ENCODE data around the gene CHL1.
"Not testable (repeated sequence)": the region's sequence is repeated elsewhere in the genome, so short reads cannot be mapped to it uniquely, and the experiment has no call there.

The CHL1 gene

DNA sequence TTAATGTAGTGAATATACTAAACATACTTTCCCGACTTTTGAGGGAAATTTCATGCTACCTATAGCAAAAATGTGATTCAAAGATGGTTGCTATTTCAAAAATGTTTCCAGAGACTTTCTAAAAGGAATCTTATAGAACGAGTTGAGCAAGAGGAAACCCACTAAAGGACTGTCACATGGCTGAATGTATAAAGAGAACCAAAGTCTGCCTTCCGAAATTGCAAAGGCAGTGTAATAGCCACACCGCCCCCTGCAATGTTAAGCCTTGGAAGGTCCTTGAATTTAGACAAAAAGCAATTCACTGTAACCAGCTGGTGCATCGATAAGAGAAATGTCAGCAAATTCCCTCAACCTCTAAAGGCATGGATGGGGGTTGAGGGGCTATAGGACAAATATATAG, 142.8 kb downstream of the CHL1 start:
- DNase-seq = no peak

DNA sequence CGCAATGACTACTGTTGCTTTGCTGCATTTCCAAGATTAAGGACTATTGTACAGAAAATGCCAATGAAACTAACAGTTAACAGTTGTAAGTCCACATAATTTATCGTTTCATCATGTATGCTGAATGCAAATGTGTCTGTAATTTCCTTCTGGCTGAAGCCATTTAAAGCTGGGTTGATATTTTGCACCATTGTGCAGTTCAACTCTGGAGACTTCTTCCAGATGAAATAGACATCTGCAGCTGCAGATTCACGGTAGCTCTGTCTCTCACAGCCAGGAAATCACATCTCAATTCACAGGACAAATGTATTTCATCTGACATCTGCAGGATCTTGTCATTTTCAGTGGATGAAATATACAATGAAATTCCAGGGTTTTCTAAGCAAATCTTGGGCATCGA, 145.4 kb downstream of the CHL1 start:
- no peak for DNase-seq

DNA sequence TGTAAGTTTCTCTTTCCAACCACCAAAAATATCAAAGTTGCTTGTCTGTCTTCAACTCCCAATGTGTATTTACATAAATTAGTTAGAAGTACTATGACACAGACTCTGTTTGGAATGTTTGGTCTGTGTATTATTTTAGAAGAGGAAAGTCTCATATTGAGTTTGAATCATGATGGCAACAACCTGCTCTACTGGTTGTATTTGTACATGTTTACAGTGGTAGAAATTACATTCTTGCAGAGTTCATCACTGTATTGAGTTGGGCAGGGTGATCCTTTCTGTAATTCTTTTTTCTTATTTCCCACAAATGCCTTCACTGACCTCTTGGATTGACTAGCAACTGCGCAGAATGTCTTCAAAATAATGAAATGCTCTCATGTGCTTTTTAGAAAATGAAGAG, 149.6 kb downstream of the CHL1 start:
- DNase-seq = no peak

DNA sequence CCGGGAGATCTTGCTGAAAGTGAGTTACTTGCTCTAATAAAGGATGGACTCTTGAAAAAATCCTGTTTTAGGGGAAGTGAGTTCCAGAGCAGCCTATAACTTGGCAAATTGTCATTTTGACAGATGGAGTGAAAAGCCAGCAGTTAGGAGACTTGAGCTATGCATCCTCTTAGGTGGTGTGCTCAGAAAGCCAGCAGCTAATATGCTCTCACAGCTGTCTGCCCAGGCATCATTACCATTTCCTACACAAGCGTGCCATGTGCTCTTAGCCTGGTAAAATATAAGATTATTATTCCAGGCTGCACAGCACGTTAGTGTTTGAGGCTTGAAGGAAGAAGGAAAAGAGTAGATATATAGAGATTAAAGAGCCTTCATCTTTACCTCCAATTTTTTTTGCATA, 151.0 kb downstream of the CHL1 start:
- DNase-seq = no peak

DNA sequence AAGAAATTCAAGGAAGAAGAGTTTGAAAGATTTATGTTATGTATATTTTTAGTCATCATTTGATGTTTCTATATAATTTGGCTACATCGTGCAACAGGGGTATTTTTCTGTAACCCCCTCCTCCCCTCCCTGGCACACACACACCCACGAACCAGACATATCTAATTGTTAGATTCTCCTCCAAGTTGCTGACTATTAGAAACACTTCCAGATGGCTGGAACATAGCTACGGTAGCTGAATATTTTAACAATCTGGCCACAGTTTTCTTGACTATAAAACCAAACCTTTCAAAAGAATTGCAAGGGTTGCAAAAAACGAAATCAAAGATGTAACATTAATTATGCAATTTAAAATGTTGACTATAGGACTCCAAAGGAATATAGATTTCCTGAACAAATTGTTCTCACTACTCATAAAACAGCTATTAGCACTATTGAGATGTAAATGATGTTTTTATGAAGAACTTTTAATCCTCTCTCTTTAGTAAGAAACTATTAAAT, 154.4 kb downstream of the CHL1 start:
- no peak for DNase-seq

DNA sequence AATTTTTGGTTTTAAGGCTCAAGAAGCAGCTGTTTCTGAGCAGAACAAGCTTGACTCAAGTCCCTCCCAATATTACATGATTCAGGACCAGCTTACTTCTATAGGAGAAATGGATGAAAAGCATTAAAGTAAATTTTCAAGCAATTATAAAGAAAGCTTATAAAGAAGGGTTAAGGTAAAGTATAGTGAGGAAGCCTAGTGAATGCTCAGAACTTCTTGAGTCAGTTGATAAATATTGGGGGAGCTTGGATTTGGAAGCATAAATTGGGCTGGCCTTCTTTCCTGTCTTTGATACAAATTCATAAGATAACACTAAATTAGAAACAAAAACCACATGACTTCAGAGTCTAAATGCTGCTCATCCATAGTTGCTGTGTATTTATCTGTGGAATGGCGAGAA, 156.0 kb downstream of the CHL1 start:
- no peak for DNase-seq

DNA sequence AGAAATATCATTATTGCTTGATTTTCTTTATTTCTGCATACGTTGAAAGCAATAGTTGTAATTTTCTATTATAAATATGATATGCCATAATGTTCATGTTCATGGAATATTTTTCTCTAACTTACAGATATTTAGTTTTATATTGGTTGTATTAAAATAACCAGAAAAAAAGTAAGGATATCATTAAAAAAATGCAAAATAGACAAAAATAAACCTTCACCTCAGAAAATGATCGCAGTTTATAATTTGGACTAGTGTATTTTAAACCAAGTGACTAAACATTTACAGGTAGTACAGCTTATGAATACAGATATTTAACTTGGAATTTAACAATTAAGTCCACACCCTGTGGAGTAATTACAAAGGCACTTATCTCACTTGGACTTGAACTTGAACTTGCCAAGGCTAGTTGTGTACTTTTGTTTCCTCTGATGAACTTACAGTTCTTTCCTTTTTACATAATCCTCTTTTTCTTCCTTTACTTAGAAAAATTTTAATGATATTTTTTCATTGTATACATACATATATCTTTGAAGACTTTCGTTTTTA, 156.7 kb downstream of the CHL1 start:
- DNase-seq = no peak

DNA sequence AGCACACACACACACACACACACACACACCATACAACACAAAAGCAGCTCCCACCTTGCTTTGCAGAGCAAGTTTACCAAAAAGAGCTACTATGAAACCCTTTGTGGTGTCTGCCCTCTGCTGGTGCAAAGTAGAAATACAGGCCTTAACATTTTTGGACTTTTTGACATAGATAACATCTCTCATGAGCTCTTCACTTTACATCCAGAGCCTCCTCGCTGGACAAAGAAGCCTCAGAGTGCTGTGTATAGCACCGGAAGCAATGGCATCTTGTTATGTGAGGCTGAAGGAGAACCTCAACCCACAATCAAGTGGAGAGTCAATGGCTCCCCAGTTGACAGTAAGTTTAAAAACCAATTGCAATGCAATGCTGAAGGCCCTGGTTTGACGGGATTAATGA, 157.9 kb downstream of the CHL1 start:
- no peak for DNase-seq

DNA sequence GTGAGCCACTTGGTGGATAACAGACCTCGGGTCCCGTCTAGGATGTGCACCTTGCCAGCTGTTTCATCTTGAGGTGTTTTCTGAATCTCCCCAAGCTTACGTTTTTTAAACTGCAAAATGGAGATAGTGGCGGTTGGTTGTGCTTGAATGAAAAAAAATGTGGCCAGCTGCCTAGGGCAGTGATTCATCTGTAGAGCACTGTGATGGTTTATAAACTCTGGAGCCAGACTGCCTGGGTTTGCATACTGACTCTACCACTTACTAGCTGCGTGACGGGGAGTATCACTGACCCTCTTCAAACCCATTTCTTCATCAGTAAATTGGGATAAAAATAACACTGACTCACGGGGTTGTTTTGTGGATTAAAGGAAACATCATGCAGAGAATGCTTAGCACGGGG, 159.1 kb downstream of the CHL1 start:
- no peak for DNase-seq

DNA sequence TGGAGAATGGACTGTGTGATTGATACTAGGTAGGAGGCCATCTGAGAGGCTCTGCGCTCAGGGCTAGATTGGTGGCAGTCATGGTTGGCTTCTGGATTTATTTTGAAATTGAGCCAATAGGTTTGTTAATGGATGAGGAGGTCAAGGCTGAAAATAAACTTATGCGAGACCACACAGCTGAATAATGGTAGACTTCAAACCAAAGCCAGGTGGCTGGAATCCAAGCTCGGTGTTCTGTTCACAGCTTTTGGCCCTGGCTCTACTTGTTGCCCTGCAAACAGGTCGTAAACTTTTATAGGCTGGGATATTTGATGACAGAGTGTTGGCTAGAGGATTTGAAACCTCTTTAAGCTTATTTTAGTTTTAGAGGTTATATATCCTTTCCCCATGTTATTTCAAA, 160.4 kb downstream of the CHL1 start:
- no peak for DNase-seq

DNA sequence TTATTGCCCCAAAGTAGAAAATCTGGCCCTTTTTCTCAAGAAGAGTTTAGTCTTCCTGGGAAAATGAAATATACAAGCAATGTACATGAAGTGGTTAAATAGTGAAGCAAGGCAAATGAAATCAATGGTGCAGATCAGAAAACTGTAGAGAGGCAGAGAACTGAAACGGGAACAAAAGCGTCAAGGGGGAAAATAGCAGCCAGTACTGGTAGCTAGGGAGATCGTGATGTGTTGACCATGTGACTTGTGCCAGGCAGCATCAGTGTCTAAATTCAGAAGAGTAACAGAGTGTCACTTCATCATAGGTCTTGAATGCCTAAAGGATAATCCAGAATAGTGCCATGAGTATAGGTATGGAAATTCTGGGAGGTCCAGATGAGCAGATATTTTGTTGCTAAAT, 163.1 kb downstream of the CHL1 start:
- no peak for DNase-seq

DNA sequence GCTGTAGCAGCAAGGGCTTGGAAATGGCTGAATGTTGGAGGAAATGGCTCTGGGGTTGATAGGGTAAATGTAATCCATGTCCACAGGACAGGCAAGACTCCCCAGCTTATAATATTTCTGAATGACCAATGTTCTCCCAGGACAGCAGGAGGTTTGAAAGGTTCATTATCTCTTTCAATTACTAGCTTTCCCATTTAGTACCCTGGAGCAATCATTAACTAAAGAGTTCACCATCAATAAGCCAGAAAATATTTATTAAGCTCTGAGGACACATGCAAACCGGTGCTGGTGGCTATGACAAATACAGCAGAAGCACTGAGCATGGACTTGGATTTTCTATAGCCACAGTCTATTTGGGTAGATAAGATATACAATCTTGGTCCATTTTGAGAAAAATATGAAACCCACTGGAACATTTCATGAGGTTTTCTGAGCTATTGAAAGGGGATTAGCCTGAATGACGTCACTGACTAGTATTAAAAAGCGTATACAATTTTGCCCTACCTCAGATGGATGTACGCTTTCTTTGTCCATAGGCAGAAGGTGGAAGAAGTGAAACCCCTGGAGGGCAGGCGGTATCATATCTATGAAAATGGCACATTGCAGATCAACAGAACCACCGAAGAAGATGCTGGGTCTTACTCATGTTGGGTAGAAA, 166.2 kb downstream of the CHL1 start:
- no peak for DNase-seq

DNA sequence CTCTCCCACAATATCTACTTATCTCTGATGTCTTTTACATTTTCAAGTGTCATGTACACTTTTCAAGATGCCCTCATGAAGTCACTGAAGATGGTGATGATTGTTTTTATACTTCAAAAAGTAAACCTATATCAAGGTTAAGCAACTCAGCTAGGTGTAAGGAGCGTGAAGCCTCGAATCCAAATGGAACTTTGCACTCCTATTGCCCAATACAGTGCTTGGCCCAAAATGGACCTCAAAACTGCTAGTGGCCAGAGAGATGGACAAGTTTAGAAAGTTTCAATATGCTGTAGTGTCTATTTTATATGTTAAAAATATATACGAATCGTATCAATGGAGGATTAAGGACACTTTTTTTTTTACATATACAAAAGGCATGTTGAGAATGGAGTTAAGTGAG, 167.7 kb downstream of the CHL1 start:
- DNase-seq = no peak

DNA sequence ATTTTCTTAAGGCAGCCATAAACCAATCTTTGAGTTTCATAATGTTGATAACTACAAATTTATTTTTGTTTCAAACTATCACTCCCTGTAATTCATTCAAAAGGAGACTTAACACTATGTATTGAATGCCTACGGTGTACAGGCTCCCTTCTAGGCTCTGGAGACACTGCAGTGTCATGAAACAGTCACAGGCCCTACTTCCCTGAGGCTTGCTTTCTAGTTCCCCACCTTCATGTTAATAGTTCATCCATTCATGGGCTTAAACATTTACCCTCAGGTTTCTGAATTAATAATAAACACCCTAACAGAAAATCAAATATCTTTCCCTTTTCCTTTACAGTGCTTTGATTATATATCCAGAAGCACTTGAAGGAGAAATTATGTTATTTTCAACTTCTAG, 168.7 kb downstream of the CHL1 start:
- no peak for DNase-seq

DNA sequence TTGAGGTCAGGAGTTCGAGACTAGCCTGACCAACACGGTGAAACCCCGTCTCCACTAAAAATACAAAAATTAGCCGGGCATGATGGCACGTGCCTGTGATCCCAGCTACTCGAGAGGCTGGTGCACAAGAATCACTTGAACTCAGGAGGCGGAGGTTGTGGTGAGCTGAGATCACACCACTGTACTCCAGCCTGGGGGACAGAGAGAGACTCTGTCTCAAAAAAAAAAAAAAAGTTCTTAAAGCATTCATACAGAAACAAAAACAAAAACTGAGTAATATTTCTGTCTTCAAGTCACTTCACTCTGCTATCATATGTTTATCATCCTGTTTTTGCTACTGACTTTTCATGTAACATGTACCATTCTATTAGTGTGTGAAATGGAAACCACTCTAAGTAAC, 169.7 kb downstream of the CHL1 start:
- not testable (repeated sequence) for DNase-seq

DNA sequence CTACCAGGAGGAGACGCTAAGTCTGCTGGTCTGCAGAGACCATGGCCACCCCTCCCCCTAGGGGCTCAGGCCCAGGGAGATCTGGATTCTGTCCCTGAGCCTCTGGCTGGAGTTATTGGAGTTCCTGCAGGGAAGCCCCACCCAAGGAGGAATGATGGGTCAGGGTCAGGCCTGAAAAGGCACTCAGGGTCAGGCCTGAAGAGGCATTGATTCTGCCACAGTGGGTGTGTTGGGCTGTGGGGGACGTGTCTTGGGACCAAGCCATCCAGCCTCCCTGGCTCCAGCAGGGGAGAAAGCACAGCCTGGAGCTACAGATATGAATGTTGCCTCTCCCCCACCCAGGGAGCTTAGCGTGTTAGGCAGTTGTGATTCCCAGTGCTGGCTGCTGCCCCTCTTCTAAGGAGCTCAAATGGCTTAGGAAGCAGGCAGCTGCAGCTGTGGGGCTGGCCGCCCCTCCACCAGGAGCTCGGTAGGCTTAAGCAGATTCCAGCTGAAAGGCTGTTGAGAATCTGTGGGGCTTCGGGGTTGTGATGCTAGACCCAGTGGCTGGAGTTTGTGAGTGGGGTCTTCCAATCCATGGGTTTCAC, 176.7 kb downstream of the CHL1 start:
- no peak for DNase-seq

DNA sequence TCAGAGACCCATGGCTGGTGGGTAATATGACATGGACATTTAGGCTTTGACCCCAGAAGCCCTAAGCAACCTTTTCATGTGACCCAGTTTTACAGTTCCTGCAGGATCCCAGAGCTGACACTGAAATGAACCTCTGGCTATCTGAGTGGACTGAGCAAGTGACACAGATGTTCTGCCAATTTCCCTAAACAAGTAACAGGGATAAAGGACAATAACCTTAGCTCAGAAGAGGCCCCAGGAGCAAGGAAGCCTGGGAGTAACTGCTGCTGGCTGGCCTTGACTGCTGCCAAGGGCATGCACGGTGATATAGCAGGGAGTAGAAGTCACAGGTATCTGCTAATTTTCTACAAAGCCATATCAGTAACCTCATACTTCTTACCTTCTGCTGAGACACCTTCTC, 177.9 kb downstream of the CHL1 start:
- DNase-seq = no peak

DNA sequence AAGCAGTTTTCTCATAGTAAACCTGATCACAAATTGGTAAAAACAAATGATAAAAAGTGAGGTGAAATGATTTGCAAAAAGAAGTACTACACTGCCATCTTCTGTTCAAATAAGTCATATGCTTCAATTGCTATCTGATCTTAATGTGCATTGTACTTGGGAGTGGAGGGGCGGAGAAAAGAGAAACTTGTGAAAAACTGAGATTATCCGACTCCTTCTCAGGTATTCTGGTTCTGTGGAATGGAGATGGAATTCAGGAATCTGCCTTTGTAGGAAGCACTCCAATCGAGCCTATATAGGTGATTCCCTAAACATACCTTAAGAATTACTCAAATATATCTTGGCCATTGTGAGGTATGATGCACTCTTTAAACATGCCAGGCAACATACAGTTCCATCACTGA, 180.6 kb downstream of the CHL1 start:
- no peak for DNase-seq

DNA sequence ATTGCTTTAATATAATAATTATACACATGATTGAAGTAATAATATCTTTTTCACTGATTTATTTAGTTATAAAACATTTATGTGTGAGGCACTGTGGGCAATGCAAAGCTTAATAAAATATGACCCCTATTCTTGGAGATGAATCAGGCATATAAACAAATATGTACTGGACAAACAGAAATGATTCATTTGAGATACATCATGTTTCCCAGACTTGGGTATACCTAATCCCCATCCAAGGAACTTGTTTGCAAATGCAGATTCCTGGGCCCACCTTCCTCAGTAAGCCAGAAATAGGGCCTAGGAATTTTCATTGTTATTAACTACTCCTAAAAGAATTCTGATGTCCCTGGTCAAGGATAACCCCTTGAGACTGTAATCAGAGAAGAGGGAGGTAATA, 184.2 kb downstream of the CHL1 start:
- no peak for DNase-seq

DNA sequence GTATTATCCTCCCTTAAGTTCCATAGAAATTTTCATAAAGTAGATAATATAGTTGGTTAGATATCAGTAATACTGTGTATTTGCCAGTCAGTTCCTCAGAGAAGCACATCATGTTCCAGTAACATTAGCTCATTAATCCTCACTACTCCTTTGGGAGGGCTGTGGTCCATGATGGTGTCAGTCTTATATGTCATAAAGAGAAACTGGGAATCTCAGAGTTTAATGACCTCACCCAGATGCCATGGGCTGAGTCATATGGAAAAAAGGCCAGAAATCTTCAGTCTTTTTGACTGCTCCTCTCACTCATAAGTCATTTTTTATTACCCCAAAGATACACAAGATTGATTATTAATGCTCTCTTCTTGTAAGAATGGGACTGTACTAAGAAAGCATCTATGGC, 188.6 kb downstream of the CHL1 start:
- DNase-seq = no peak

DNA sequence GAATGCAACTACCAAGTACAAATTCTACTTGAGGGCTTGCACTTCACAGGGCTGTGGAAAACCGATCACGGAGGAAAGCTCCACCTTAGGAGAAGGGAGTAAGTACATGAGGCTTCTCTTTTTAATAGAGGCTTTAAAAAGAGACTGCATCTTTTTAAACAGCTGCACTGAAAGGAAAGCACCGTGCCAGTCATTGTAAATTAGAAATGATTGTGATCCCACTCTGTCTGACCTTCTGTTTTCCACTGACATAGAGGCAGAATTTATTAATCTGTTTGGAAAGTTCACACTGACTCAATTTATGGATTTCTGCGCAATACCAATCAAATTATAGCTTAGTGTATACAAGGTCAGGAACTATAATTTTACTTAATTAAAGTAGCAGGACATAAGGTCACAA, 198.2 kb downstream of the CHL1 start:
- no peak for DNase-seq

DNA sequence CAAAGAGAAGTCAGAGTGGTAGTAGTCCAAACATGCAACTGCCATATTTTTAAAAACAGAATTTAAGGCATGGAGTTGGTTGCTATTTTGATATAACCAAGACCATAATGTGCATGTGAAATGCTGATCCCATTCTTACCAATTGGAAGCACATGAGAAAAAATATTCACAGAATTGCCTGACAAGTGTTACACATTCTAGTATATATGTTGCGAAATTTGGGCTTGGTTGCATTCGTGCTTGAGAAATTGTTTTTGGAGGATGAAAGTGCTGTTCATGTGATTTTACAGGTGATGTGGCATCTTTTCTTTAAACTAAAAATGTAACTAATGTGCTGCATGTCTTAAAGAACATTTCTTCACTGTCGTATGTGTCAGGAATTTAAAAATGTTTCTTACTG, 199.7 kb downstream of the CHL1 start:
- DNase-seq = no peak

DNA sequence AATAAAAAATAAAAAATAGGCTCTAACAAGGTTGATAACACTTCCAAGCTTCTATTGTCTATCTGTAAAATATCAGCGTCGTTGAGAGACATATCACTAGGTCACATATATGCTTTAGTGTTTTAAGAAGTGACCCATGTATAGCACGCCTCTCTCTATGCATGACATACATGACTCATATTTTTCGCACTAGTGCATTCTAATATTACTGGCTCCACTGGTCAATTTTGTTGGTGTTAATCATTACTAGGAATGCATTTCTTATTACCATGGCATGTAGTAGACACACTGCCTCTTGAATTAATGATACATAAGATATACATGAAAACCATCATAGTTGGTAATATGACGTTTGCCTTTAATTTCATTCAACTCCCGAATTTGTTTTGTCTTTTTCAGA, 203.1 kb downstream of the CHL1 start:
- no peak for DNase-seq

DNA sequence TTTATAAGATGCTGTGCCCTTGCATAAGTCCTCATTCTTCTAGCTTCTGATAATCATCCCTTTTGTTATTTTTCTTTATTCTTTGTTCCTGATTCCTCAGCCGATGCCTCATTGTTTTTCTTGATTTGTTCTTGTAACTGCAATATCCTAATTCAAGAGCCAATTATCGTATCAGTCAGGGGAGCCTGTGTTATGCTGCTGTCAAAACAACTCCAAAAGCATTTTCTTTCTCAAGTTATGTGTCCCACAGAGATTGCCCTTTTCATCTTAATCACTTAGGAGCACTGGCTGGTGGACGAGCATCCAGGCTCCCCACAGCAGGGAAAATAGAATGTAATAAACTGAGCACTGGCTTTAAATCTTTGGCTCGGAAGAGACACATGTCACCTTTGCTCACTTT, 207.3 kb downstream of the CHL1 start:
- no peak for DNase-seq

DNA sequence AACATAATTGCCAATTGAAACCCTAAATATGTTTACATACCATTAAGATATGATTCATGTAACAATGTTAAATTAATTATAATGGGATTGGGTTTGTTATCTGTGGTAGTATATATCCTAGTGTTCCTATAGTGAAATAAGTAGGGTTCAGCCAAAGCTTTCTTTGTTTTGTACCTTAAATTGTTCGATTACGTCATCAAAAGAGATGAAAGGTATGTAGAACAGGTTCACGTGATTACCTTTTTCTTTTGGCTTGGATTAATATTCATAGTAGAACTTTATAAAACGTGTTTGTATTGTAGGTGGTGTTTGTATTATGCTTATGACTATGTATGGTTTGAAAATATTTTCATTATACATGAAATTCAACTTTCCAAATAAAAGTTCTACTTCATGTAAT, 212.4 kb downstream of the CHL1 start:
- DNase-seq = no peak
